IMR-90 (cell line): ENCODE data around the gene NPB. TPM values are rescaled to one million over a fixed set of nuclear protein-coding genes. Genes with fewer than 3 reads are reported as not detected.

Experiments used
- ATAC-seq: fragments of 200-7000 bp; cut with Tn5 transposase; 2 replicates; pipeline ENCODE4 v1.9.1; 2020; ENCODE audit warnings: low read depth, mild to moderate bottlenecking, moderate library complexity
- BruUV-seq: library from RNA; stranded (reverse); fragments of 400-500 nt; replicated peaks from 2 replicates; lab custom pipeline; 2021; lab: Mats Ljungman, UMichigan
- CTCF ChIA-PET: fragments of 300-600 bp; formaldehyde crosslinking; extraction: SDS; loops from one replicate; lab custom pipeline; 2021; ENCODE audit warnings: antibody characterized with exemption; lab: Yijun Ruan, JAX
- POLR2A ChIA-PET: fragments of 300-600 bp; sonication (Branson Sonifier 250); formaldehyde crosslinking; loops from one replicate; lab custom pipeline; 2022; ENCODE audit warnings: antibody characterized with exemption; ENCODE audit not compliant: unreplicated experiment; lab: Charles Lee
- DNase-seq: peaks from one replicate; pipeline ENCODE4 v3.0.0; 2013
- H2AFZ ChIP-seq: replicated peaks from 2 replicates; pipeline ENCODE3; 2013; ENCODE audit warnings: low read length, mild to moderate bottlenecking; ENCODE audit not compliant: poor library complexity
- H2AK5ac ChIP-seq: 2 replicates; pipeline ENCODE4 v1.6.1; 2013; ENCODE audit warnings: low read depth, low read length, inconsistent platforms
- H2AK9ac ChIP-seq: replicated peaks from 2 replicates; pipeline ENCODE3; 2013; ENCODE audit warnings: mild to moderate bottlenecking, low read depth, low read length, moderate library complexity; ENCODE audit not compliant: poor library complexity
- H2BK120ac ChIP-seq: 2 replicates; pipeline ENCODE4 v1.6.1; 2013; ENCODE audit warnings: low read depth, low read length, inconsistent platforms
- H2BK15ac ChIP-seq: 3 replicates; pipeline ENCODE4 v1.6.1; 2013; ENCODE audit warnings: low read depth, low read length, inconsistent platforms
- H2BK20ac ChIP-seq: 2 replicates; pipeline ENCODE4 v1.6.1; 2013; ENCODE audit warnings: low read depth, mild to moderate bottlenecking, inconsistent platforms, low read length, moderate library complexity
- H2BK5ac ChIP-seq: 2 replicates; pipeline ENCODE4 v1.6.1; 2013; ENCODE audit warnings: mild to moderate bottlenecking, low read depth, low read length, inconsistent platforms; ENCODE audit not compliant: poor library complexity, severe bottlenecking
- H3K14ac ChIP-seq: replicated peaks from 2 replicates; pipeline ENCODE4 v1.6.1; 2013; ENCODE audit warnings: low read depth, low read length, inconsistent platforms
- H3K18ac ChIP-seq: 2 replicates; pipeline ENCODE4 v1.6.1; 2013; ENCODE audit warnings: low read depth, low read length, control low read depth
- H3K23ac ChIP-seq: 2 replicates; pipeline ENCODE4 v1.6.1; 2013; ENCODE audit warnings: low read depth, low read length, inconsistent platforms
- H3K27ac ChIP-seq: 2 replicates; pipeline ENCODE4 v1.5.1; 2013; ENCODE audit warnings: mild to moderate bottlenecking, control low read depth, low read length; ENCODE audit not compliant: insufficient read depth
- H3K27me3 ChIP-seq: 2 replicates; pipeline ENCODE4 v1.6.1; 2013; ENCODE audit warnings: low read length; ENCODE audit not compliant: control insufficient read depth, insufficient read depth
- H3K36me3 ChIP-seq: 2 replicates; pipeline ENCODE4 v1.6.1; 2013; ENCODE audit warnings: low read length, mixed read lengths; ENCODE audit not compliant: control insufficient read depth, insufficient read depth
- H3K4ac ChIP-seq: 2 replicates; pipeline ENCODE4 v1.6.1; 2013; ENCODE audit warnings: low read depth, low read length, inconsistent platforms
- H3K4me1 ChIP-seq: 2 replicates; pipeline ENCODE4 v1.6.1; 2013; ENCODE audit warnings: low read length, mixed read lengths; ENCODE audit not compliant: control insufficient read depth, insufficient read depth
- H3K4me2 ChIP-seq: 2 replicates; pipeline ENCODE4 v1.6.1; 2013; ENCODE audit warnings: low read depth, mild to moderate bottlenecking, control low read depth, low read length, moderate library complexity
- H3K4me3 ChIP-seq: 2 replicates; pipeline ENCODE4 v1.5.1; 2013; ENCODE audit warnings: low read depth, mild to moderate bottlenecking, control low read depth, low read length, moderate library complexity; ENCODE audit not compliant: insufficient read depth
- H3K56ac ChIP-seq: 2 replicates; pipeline ENCODE4 v1.6.1; 2013; ENCODE audit warnings: low read length, inconsistent platforms; ENCODE audit not compliant: insufficient read depth; ENCODE audit errors: extremely low read depth
- H3K79me1 ChIP-seq, 2 experiments: 2 replicates each; pipeline ENCODE4 v1.6.1; 2013; ENCODE audit warnings: low read length in 2 of 2, inconsistent platforms in 1 of 2, low read depth in 1 of 2
- H3K9ac ChIP-seq: 2 replicates; pipeline ENCODE4 v1.6.1; 2013; ENCODE audit warnings: low read depth, low read length, control low read depth
- H3K9me1 ChIP-seq: 2 replicates; pipeline ENCODE4 v1.6.1; 2013; ENCODE audit warnings: low read length, inconsistent platforms; ENCODE audit not compliant: insufficient read depth
- H3K9me3 ChIP-seq: 2 replicates; pipeline ENCODE4 v1.6.1; 2013; ENCODE audit warnings: low read length; ENCODE audit not compliant: control insufficient read depth, insufficient read depth
- H4K20me1 ChIP-seq: 2 replicates; pipeline ENCODE4 v1.6.1; 2013; ENCODE audit warnings: low read length, inconsistent platforms; ENCODE audit not compliant: insufficient read depth
- H4K5ac ChIP-seq: 2 replicates; pipeline ENCODE4 v1.6.1; 2013; ENCODE audit warnings: mild to moderate bottlenecking, low read depth, low read length, control low read depth
- H4K8ac ChIP-seq, 2 experiments: 2 replicates each; pipeline ENCODE4 v1.6.1; 2013; ENCODE audit warnings: low read depth in 2 of 2, low read length in 2 of 2, control low read depth in 1 of 2, inconsistent platforms in 1 of 2
- H4K91ac ChIP-seq: 2 replicates; pipeline ENCODE4 v1.6.1; 2013; ENCODE audit warnings: low read depth, low read length, inconsistent platforms; ENCODE audit not compliant: insufficient read depth
- NFE2L2 ChIP-seq: fragments of 150-350 bp; IDR thresholded peaks from 2 replicates; pipeline ENCODE4 v1.6.1; 2016; ENCODE audit warnings: low read depth, mild to moderate bottlenecking, low read length
- RFX5 ChIP-seq: IDR thresholded peaks from 2 replicates; pipeline ENCODE4 v1.8.0; 2012; ENCODE audit warnings: low read depth, mild to moderate bottlenecking, low read length, moderate library complexity
- WGBS, 2 experiments: methylation state at CpG; one replicate each; pipeline versions ENCODE4 v1.1.5 to v1.1.7; 2013; ENCODE audit warnings: missing lambda C conversion rate in 2 of 2; ENCODE audit not compliant: insufficient read length in 1 of 2; ENCODE audit errors: extremely low coverage in 2 of 2; 5-methylcytosine and 5-hydroxymethylcytosine counted together
- dilution Hi-C: fragments of 300-500 bp; cut with HindIII; formaldehyde crosslinking; loops from one replicate; pipeline ENCODE4 v1.14.3; 2018; ENCODE audit warnings: low sequenced_read_pairs; ENCODE audit not compliant: unreplicated experiment
- in situ Hi-C: fragments of 300-500 bp; cut with MboI; formaldehyde crosslinking; loops from 3 replicates; pipeline ENCODE4 v1.14.3; 2019; ENCODE audit warnings: low sequenced_read_pairs, inconsistent platforms, mixed read lengths
- intact Hi-C: fragments of 100-400 bp; cut with micrococcal nuclease; formaldehyde crosslinking; loops from 2 replicates; pipeline ENCODE4 v1.10.0; 2022
- polyA plus RNA-seq, 3 experiments: library from polyadenylated mRNA; depleted of rRNA; stranded (reverse); fragments of >200 nt; gene quantifications; 2 replicates each; pipeline ENCODE4 v1.2.3, GENCODE V29; 2012; ENCODE audit warnings: low replicate concordance in 1 of 3
- total RNA-seq: library from RNA; depleted of rRNA; stranded (reverse); fragments of >200 nt; gene quantifications from 2 replicates; pipeline ENCODE4 v1.2.3, GENCODE V29; 2012
- TF ChIP-seq, protein P1 (sequence below): fragments of 150-350 bp; IDR thresholded peaks from 2 replicates; pipeline ENCODE4 v1.6.1; 2017; ENCODE audit warnings: mild to moderate bottlenecking, antibody characterized with exemption, low read length, low read depth
- TF ChIP-seq, protein P2 (sequence below): fragments of 150-350 bp; IDR thresholded peaks from 2 replicates; pipeline ENCODE4 v1.6.1; 2016; ENCODE audit warnings: low read depth, mild to moderate bottlenecking, low read length, moderate library complexity, borderline replicate concordance
- TF ChIP-seq, protein P3 (sequence below): conservative IDR thresholded peaks from 2 replicates; pipeline ENCODE4 v1.5.1; 2012; ENCODE audit warnings: mild to moderate bottlenecking, low read depth, low read length, improper control_type of control experiment

NPB gene
- total and polyA plus RNA-seq, 2 of the 4 experiments (the other 2 are of a cell fraction): 0.51 TPM; not detected in 1

DNA sequence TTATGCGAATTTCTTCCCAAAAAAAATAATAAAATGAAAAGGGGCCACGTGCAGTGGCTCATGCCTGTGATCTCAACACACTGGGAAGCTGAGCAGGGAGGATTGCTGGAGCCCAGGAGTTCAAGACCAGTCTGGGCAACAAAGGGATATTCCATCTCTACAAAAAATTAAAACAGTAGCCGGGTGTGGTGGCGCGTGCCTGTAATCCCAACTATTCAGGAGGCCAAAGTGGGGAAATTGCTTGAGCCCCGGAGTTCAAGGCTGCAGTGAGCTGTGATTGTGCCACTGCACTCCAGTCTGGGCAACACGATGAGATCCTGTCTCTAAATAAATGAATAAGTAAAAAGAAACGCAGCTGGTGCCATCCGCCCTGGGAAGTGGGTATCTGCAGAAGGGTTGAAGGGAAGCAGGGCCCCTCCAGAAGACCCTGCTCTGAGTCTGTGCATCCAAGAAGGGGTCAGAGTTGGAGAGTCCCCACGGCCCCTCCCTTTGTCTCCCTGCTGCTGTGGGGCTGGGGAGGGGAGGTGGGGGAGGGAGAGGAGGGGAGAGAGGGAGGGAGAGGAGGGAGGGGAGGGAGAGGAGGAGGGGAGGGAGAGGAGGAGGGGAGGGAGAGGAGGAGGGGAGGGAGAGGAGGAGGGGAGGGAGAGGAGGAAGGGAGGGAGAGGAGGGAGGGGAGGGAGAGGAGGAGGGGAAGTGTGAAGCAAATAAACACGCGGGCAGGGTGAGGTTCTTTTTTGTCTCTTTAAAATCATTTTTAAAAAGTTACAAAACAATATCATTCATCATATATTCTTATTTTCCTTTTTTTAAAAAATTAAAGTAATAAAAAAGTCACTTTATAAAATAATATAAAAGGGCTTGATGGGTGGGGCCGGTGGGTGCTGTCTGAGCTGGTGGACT lies 50.0 kb downstream of the NPB start:
- Histone ChIP-seq H4K8ac (no peak overlapping the region), H3K79me1 (no peaks in the 10 kb centered on the region), H2AK5ac (no peak overlapping the region), H4K20me1 (no peaks in the 10 kb centered on the region), H2AFZ (no peak overlapping the region), H3K9me1 (no peaks in the 10 kb centered on the region), H3K36me3 (no peaks in the 10 kb centered on the region), H3K23ac (no peak overlapping the region), H3K18ac (no peak overlapping the region), H2BK5ac (no peak overlapping the region), H3K14ac (no peak overlapping the region), H2BK15ac (no peak overlapping the region), H3K56ac (no peak overlapping the region), H4K5ac (no peak overlapping the region), H3K4me1 (no peaks in the 10 kb centered on the region), H3K27ac (no peak overlapping the region), H3K9ac (no peak overlapping the region), H3K9me3 (no peaks in the 10 kb centered on the region), H2AK9ac (no peak overlapping the region), H3K4me3 (no peak overlapping the region), H2BK20ac (no peak overlapping the region), H4K91ac (no peak overlapping the region), H2BK120ac (no peak overlapping the region), H3K4ac (no peak overlapping the region), H3K4me2 (no peak overlapping the region), H3K27me3 (peaks cover 5% of the 10 kb centered on the region; the same call in 1 of the 2 replicates)
- DNase-seq: no peak
- intact Hi-C loops: no loop called here
- no CpG with 5 or more reads among the region's 13 CpGs for WGBS, 2 experiments
- no peak for ATAC-seq
- dilution Hi-C loops: no loop called here
- TF ChIP-seq, protein P1, sequence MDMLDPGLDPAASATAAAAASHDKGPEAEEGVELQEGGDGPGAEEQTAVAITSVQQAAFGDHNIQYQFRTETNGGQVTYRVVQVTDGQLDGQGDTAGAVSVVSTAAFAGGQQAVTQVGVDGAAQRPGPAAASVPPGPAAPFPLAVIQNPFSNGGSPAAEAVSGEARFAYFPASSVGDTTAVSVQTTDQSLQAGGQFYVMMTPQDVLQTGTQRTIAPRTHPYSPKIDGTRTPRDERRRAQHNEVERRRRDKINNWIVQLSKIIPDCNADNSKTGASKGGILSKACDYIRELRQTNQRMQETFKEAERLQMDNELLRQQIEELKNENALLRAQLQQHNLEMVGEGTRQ: no peak
- no peak for TF ChIP-seq RFX5
- TF ChIP-seq, protein P2, sequence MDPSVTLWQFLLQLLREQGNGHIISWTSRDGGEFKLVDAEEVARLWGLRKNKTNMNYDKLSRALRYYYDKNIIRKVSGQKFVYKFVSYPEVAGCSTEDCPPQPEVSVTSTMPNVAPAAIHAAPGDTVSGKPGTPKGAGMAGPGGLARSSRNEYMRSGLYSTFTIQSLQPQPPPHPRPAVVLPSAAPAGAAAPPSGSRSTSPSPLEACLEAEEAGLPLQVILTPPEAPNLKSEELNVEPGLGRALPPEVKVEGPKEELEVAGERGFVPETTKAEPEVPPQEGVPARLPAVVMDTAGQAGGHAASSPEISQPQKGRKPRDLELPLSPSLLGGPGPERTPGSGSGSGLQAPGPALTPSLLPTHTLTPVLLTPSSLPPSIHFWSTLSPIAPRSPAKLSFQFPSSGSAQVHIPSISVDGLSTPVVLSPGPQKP: no peak
- TF ChIP-seq, protein P3, sequence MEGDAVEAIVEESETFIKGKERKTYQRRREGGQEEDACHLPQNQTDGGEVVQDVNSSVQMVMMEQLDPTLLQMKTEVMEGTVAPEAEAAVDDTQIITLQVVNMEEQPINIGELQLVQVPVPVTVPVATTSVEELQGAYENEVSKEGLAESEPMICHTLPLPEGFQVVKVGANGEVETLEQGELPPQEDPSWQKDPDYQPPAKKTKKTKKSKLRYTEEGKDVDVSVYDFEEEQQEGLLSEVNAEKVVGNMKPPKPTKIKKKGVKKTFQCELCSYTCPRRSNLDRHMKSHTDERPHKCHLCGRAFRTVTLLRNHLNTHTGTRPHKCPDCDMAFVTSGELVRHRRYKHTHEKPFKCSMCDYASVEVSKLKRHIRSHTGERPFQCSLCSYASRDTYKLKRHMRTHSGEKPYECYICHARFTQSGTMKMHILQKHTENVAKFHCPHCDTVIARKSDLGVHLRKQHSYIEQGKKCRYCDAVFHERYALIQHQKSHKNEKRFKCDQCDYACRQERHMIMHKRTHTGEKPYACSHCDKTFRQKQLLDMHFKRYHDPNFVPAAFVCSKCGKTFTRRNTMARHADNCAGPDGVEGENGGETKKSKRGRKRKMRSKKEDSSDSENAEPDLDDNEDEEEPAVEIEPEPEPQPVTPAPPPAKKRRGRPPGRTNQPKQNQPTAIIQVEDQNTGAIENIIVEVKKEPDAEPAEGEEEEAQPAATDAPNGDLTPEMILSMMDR: no peak
- TF ChIP-seq NFE2L2: no peak
- no TSS peak for BruUV-seq
- in situ Hi-C loops: no loop called here
- CTCF ChIA-PET: no interaction called here
- POLR2A ChIA-PET: no interaction called here
